Activated CD4-positive, alpha-beta memory T cell treated with anti-CD3 and anti-CD28 coated beads for 36 hours (primary cell): ENCODE results near the gene WFDC2. TPM values are rescaled to one million over a fixed set of nuclear protein-coding genes. Genes with fewer than 3 reads are reported as not detected.
"Not testable (repeated sequence)": the region's sequence is repeated elsewhere in the genome, so short reads cannot be mapped to it uniquely, and the experiment has no call there.

ENCODE experiments used
- CTCF ChIA-PET: fragments of 350-600 bp; sonication (Branson Sonifier 250); formaldehyde crosslinking; loops from one replicate; lab custom pipeline; 2021; ENCODE audit warnings: antibody characterized with exemption, inconsistent platforms; lab: Charles Lee
- POLR2A ChIA-PET: fragments of 350-600 bp; sonication (Branson Sonifier 250); formaldehyde crosslinking; loops from one replicate; lab custom pipeline; 2021; ENCODE audit warnings: antibody characterized with exemption; lab: Charles Lee
- DNase-seq: peaks from one replicate; pipeline ENCODE4 v3.0.0-alpha.2; 2020
- H3K27ac Mint-ChIP-seq: one replicate; pipeline ENCODE4 v1.8.0; 2021; ENCODE audit warnings: mixed read lengths
- H3K27me3 Mint-ChIP-seq: one replicate; pipeline ENCODE4 v1.8.0; 2021; ENCODE audit warnings: mixed read lengths
- H3K36me3 Mint-ChIP-seq: one replicate; pipeline ENCODE4 v1.8.0; 2021; ENCODE audit warnings: mixed read lengths
- H3K4me1 Mint-ChIP-seq: one replicate; pipeline ENCODE4 v1.8.0; 2021; ENCODE audit warnings: low read depth, mixed read lengths
- H3K4me3 Mint-ChIP-seq: one replicate; pipeline ENCODE4 v1.8.0; 2021; ENCODE audit warnings: mild to moderate bottlenecking, mixed read lengths
- H3K9me3 Mint-ChIP-seq: one replicate; pipeline ENCODE4 v1.8.0; 2021; ENCODE audit warnings: mixed read lengths
- intact Hi-C: fragments of 100-400 bp; cut with micrococcal nuclease; formaldehyde crosslinking; loops from one replicate; pipeline ENCODE4 v1.15.1; 2023
- total RNA-seq, 2 experiments: library from RNA; stranded (reverse); gene quantifications; one replicate each; pipeline ENCODE4 v1.2.3, GENCODE V29; 2021

The WFDC2 gene
- total RNA-seq, 2 experiments from 2014 or later, result 0.38 to 0.92 TPM

GRCh38 chr20:45470937-45471336, 1.4 kb downstream of the WFDC2 start:
- intact Hi-C loops, result no loop called here
- Mint-ChIP-seq H3K27me3 (peaks cover 56% of the 10 kb centered on the region), H3K9me3 (no peaks in the 10 kb centered on the region), H3K4me3 (peak overlapping the region; percentile 11), H3K4me1 (peaks cover 10% of the 10 kb centered on the region), H3K36me3 (no peaks in the 10 kb centered on the region), H3K27ac (no peak overlapping the region)
- DNase-seq, result peak; percentile 17
- ChIA-PET POLR2A (no interaction called here), CTCF (interaction anchor here (0.6 to 2.1 kb wide), 4 partner anchors 13 to 300 kb away, joined by 3 to 8 read pairs (median 4); no protein-coding TSS in a partner anchor)

- H3K4me3 Mint-ChIP-seq, H3K27ac Mint-ChIP-seq, H3K36me3 Mint-ChIP-seq, DNase-seq, H3K9me3 Mint-ChIP-seq, POLR2A ChIA-PET, intact Hi-C loops, CTCF ChIA-PET: not testable (repeated sequence)
- Mint-ChIP-seq H3K4me1 (peaks cover 10% of the 10 kb centered on the region), H3K27me3 (peaks cover 56% of the 10 kb centered on the region)
These were observed 2.7 kb downstream of the WFDC2 start for GRCh38 chr20:45472286-45472685.

- H3K4me3 Mint-ChIP-seq, POLR2A ChIA-PET, H3K36me3 Mint-ChIP-seq, H3K27ac Mint-ChIP-seq, DNase-seq, H3K4me1 Mint-ChIP-seq, intact Hi-C loops, H3K9me3 Mint-ChIP-seq: not testable (repeated sequence)
- CTCF ChIA-PET, result interaction anchor here (1.3 to 1.6 kb wide), 2 partner anchors 41 to 184 kb away, joined by 3 to 4 read pairs; no protein-coding TSS in a partner anchor
- H3K27me3 Mint-ChIP-seq, result peaks cover 43% of the 10 kb centered on the region
These were observed 8.1 kb downstream of the WFDC2 start for GRCh38 chr20:45477530-45478148.

GRCh38 chr20:45479822-45480221, 10.3 kb downstream of the WFDC2 start:
- DNase-seq, result no peak
- ChIA-PET CTCF (no interaction called here), POLR2A (no interaction called here)
- Mint-ChIP-seq H3K4me3 (no peak overlapping the region), H3K4me1 (no peaks in the 10 kb centered on the region), H3K9me3 (no peaks in the 10 kb centered on the region), H3K27me3 (peaks cover 34% of the 10 kb centered on the region), H3K36me3 (no peaks in the 10 kb centered on the region), H3K27ac (no peak overlapping the region)
- intact Hi-C loops, result no loop called here

GRCh38 chr20:45484676-45485075, 15.1 kb downstream of the WFDC2 start:
- H3K9me3 Mint-ChIP-seq, result no peaks in the 10 kb centered on the region

GRCh38 chr20:45485388-45485787, 15.8 kb downstream of the WFDC2 start:
- CTCF ChIA-PET, result interaction anchor here (0.9 to 2.3 kb wide), 3 partner anchors 15 to 347 kb away, joined by 3 to 8 read pairs (median 4); partner anchors contain the start of gene WFDC2
- Mint-ChIP-seq H3K9me3 (no peaks in the 10 kb centered on the region), H3K4me3 (no peak overlapping the region), H3K27ac (no peak overlapping the region), H3K27me3 (peaks cover 29% of the 10 kb centered on the region), H3K4me1 (no peaks in the 10 kb centered on the region), H3K36me3 (no peaks in the 10 kb centered on the region)
- DNase-seq, result no peak
- intact Hi-C loops, result no loop called here
- POLR2A ChIA-PET, result no interaction called here

More at GRCh38 chr20:45484676-45485075, 15.1 kb downstream of the WFDC2 start:
- no peaks in the 10 kb centered on the region for H3K36me3 Mint-ChIP-seq
- no peak overlapping the region for H3K4me3 Mint-ChIP-seq
- no peak for DNase-seq
- H3K27me3 Mint-ChIP-seq, result peaks cover 33% of the 10 kb centered on the region
- no peak overlapping the region for H3K27ac Mint-ChIP-seq
- no peaks in the 10 kb centered on the region for H3K4me1 Mint-ChIP-seq
- ChIA-PET CTCF (interaction anchor here (0.9 to 2.3 kb wide), 3 partner anchors 14 to 346 kb away, joined by 3 to 8 read pairs (median 4); partner anchors contain the start of gene WFDC2), POLR2A (no interaction called here)
- intact Hi-C loops, result no loop called here

- POLR2A ChIA-PET, result no interaction called here
- Mint-ChIP-seq H3K36me3 (no peaks in the 10 kb centered on the region), H3K4me1 (no peaks in the 10 kb centered on the region), H3K27me3 (peaks cover 20% of the 10 kb centered on the region), H3K4me3 (no peak overlapping the region), H3K9me3 (no peaks in the 10 kb centered on the region), H3K27ac (no peak overlapping the region)
- intact Hi-C loops, result no loop called here
- CTCF ChIA-PET, result interaction anchor here (0.9 kb wide), 1 partner anchor 32 kb away, joined by 3 read pairs; no protein-coding TSS in a partner anchor
- DNase-seq, result no peak
These were observed 17.7 kb downstream of the WFDC2 start for GRCh38 chr20:45487231-45487635.

GRCh38 chr20:45489083-45489531, 19.6 kb downstream of the WFDC2 start:
- ChIA-PET POLR2A (no interaction called here), CTCF (no interaction called here)
- DNase-seq, result no peak
- no peaks in the 10 kb centered on the region for H3K9me3 Mint-ChIP-seq
- H3K27ac Mint-ChIP-seq, result no peak overlapping the region
- no peak overlapping the region for H3K4me3 Mint-ChIP-seq
- peaks cover 17% of the 10 kb centered on the region for H3K27me3 Mint-ChIP-seq
- H3K36me3 Mint-ChIP-seq, result no peaks in the 10 kb centered on the region
- no peaks in the 10 kb centered on the region for H3K4me1 Mint-ChIP-seq
- intact Hi-C loops, result no loop called here

- no peak overlapping the region for H3K27ac Mint-ChIP-seq
- no peaks in the 10 kb centered on the region for H3K9me3 Mint-ChIP-seq
- CTCF ChIA-PET, result interaction anchor here (0.9 to 1.6 kb wide), 3 partner anchors 202 to 331 kb away, joined by 3 to 6 read pairs (median 4); no protein-coding TSS in a partner anchor
- POLR2A ChIA-PET, result no interaction called here
- no peak overlapping the region for H3K4me3 Mint-ChIP-seq
- intact Hi-C loops, result no loop called here
- no peak for DNase-seq
- H3K36me3 Mint-ChIP-seq, result no peaks in the 10 kb centered on the region
- no peaks in the 10 kb centered on the region for H3K4me1 Mint-ChIP-seq
- peaks cover 5% of the 10 kb centered on the region for H3K27me3 Mint-ChIP-seq
These were observed 26.0 kb downstream of the WFDC2 start for GRCh38 chr20:45495501-45495941.

- H3K27ac Mint-ChIP-seq, result no peak overlapping the region
- no peaks in the 10 kb centered on the region for H3K9me3 Mint-ChIP-seq
- intact Hi-C loops, result no loop called here
- no peak overlapping the region for H3K4me3 Mint-ChIP-seq
- POLR2A ChIA-PET, result no interaction called here
- DNase-seq, result no peak
- no peaks in the 10 kb centered on the region for H3K36me3 Mint-ChIP-seq
- CTCF ChIA-PET, result interaction anchor here (0.9 to 1.6 kb wide), 3 partner anchors 203 to 332 kb away, joined by 3 to 6 read pairs (median 4); no protein-coding TSS in a partner anchor
- peaks cover 8% of the 10 kb centered on the region for H3K27me3 Mint-ChIP-seq
- H3K4me1 Mint-ChIP-seq, result no peaks in the 10 kb centered on the region
These were observed 26.6 kb downstream of the WFDC2 start for GRCh38 chr20:45496166-45496565.

GRCh38 chr20:45497971-45498494, 28.5 kb downstream of the WFDC2 start:
- Mint-ChIP-seq H3K36me3 (no peaks in the 10 kb centered on the region), H3K9me3 (no peaks in the 10 kb centered on the region)
- POLR2A ChIA-PET, result no interaction called here

GRCh38 chr20:45500022-45500421, 30.5 kb downstream of the WFDC2 start:
- Mint-ChIP-seq H3K9me3 (no peaks in the 10 kb centered on the region), H3K4me1 (no peaks in the 10 kb centered on the region), H3K4me3 (no peak overlapping the region), H3K27me3 (peaks cover 24% of the 10 kb centered on the region), H3K36me3 (no peaks in the 10 kb centered on the region), H3K27ac (no peak overlapping the region)
- POLR2A ChIA-PET, result no interaction called here
- intact Hi-C loops, result no loop called here
- DNase-seq, result no peak
- CTCF ChIA-PET, result interaction anchor here (0.6 to 1.3 kb wide), 2 partner anchors 16 to 271 kb away, joined by 3 to 4 read pairs; no protein-coding TSS in a partner anchor

More at GRCh38 chr20:45497971-45498494, 28.5 kb downstream of the WFDC2 start:
- CTCF ChIA-PET, result no interaction called here
- H3K4me1 Mint-ChIP-seq, result no peaks in the 10 kb centered on the region
- H3K27ac Mint-ChIP-seq, result no peak overlapping the region
- H3K27me3 Mint-ChIP-seq, result peaks cover 18% of the 10 kb centered on the region
- no peak for DNase-seq
- intact Hi-C loops, result no loop called here
- H3K4me3 Mint-ChIP-seq, result no peak overlapping the region
